HepG2 (cell line): Measurements from ENCODE around the gene GRID1. TPM values are rescaled to one million over a fixed set of nuclear protein-coding genes. Genes with fewer than 3 reads are reported as not detected.
A peak's percentile ranks its signal among the peaks of the same experiment; 100 is the strongest.

Experiments used
- ATAC-seq: fragments of 200-7000 bp; cut with Tn5 transposase; 3 replicates; pipeline ENCODE4 v1.9.1; 2020; ENCODE audit warnings: mild to moderate bottlenecking, moderate library complexity
- BruUV-seq: library from RNA; stranded (reverse); fragments of 400-500 nt; replicated peaks from 2 replicates; lab custom pipeline; 2021; lab: Mats Ljungman, UMichigan
- CTCF ChIA-PET: fragments of 300-600 bp; formaldehyde crosslinking; extraction: SDS; loops from one replicate; lab custom pipeline; 2021; ENCODE audit warnings: low total read pairs, inconsistent platforms, low intra/inter-chr PET ratio; lab: Yijun Ruan, JAX
- POLR2A ChIA-PET: fragments of 350-600 bp; sonication (Branson Sonifier 250); formaldehyde crosslinking; loops from one replicate; lab custom pipeline; 2020; ENCODE audit warnings: antibody characterized with exemption, inconsistent platforms; lab: Yijun Ruan, JAX
- DNase-seq: peaks from one replicate; pipeline ENCODE4 v3.0.0-alpha.2; 2015; ENCODE audit warnings: low spot score
- FAIRE-seq: peaks from 3 replicates; lab custom pipeline; 2011; peaks lifted over from hg19 to GRCh38; lab: Jason Lieb, UNC
- H2AFZ ChIP-seq: one replicate; pipeline ENCODE4 v1.6.1; 2011; ENCODE audit warnings: low read length, inconsistent platforms
- H3K27ac ChIP-seq: fragments of 300-600 bp; 3 replicates; pipeline ENCODE4 v1.8.0; 2011; ENCODE audit warnings: mixed run types, mild to moderate bottlenecking, mixed read lengths, low read length, inconsistent platforms; ENCODE audit not compliant: insufficient read depth; ENCODE audit errors: extremely low read length
- H3K27me3 ChIP-seq, 2 experiments: fragments of 200-600 bp in 1 of 2; 2 replicates in 1 of 2; 3 replicates in 1 of 2; pipeline versions ENCODE4 v1.6.0 to v1.8.0; 2011; ENCODE audit warnings: low read length in 2 of 2, mild to moderate bottlenecking in 2 of 2, moderate library complexity in 2 of 2, inconsistent platforms in 1 of 2; ENCODE audit not compliant: insufficient read depth in 2 of 2, control insufficient read depth in 1 of 2
- H3K36me3 ChIP-seq, 2 experiments: fragments of 200-600 bp in 1 of 2; replicated peaks in 1 of 2; 2 replicates in 1 of 2; 3 replicates in 1 of 2; pipeline versions ENCODE4 v1.5.1 to v1.8.0; 2011; ENCODE audit warnings: low read length in 2 of 2, inconsistent platforms in 1 of 2; ENCODE audit not compliant: insufficient read depth in 2 of 2, control insufficient read depth in 1 of 2
- H3K4me1 ChIP-seq: 2 replicates; pipeline ENCODE4 v1.5.1; 2012; ENCODE audit warnings: low read length, inconsistent platforms; ENCODE audit not compliant: insufficient read depth
- H3K4me2 ChIP-seq: 2 replicates; pipeline ENCODE4 v1.6.0; 2011; ENCODE audit warnings: low read depth, low read length, inconsistent platforms
- H3K4me3 ChIP-seq, 3 experiments: fragments of 200-600 bp in 1 of 3; sonication (generic), shearing (Covaris generic) in 1 of 3; replicated peaks in 1 of 3; 2 replicates each; pipeline ENCODE4 v1.5.1; 2011 to 2016; ENCODE audit warnings: low read length in 3 of 3, inconsistent platforms in 2 of 3, low read depth in 2 of 3, mild to moderate bottlenecking in 2 of 3, control low read depth in 1 of 3, mixed read lengths in 1 of 3; ENCODE audit not compliant: insufficient read depth in 1 of 3
- H3K79me2 ChIP-seq: one replicate; pipeline ENCODE4 v1.6.1; 2011; ENCODE audit warnings: low read length, inconsistent platforms; ENCODE audit not compliant: insufficient read depth
- H3K9ac ChIP-seq: 2 replicates; pipeline ENCODE4 v1.6.0; 2011; ENCODE audit warnings: mild to moderate bottlenecking, low read depth, low read length, inconsistent platforms; ENCODE audit not compliant: insufficient read depth
- H3K9me3 ChIP-seq: 2 replicates; pipeline ENCODE4 v1.5.1; 2012; ENCODE audit warnings: mild to moderate bottlenecking, low read length
- H4K20me1 ChIP-seq: 2 replicates; pipeline ENCODE4 v1.6.0; 2011; ENCODE audit warnings: inconsistent platforms, mild to moderate bottlenecking, low read length, moderate library complexity; ENCODE audit not compliant: insufficient read depth
- ATF7 ChIP-seq, 2 experiments: fragments of 450-650 bp in 1 of 2; sonication (generic) in 1 of 2; formaldehyde crosslinking in 1 of 2; IDR thresholded peaks; 2 replicates each; pipeline versions ENCODE4 v1.4.0 to v1.6.1; 2016 to 2020; ENCODE audit warnings: antibody characterized with exemption in 1 of 2, mild to moderate bottlenecking in 1 of 2, missing genetic modification reagents in 1 of 2
- DR1 ChIP-seq: sonication (generic); formaldehyde crosslinking; IDR thresholded peaks from 2 replicates; pipeline ENCODE4 v1.8.0; 2021; ENCODE audit warnings: mild to moderate bottlenecking, missing genetic modification reagents, inconsistent platforms
- KIAA2018 ChIP-seq: sonication (generic); formaldehyde crosslinking; IDR thresholded peaks from 2 replicates; pipeline ENCODE4 v1.5.0; 2020; ENCODE audit warnings: mild to moderate bottlenecking, missing genetic modification reagents, borderline replicate concordance
- MAZ ChIP-seq, 2 experiments: sonication (generic) in 1 of 2; formaldehyde crosslinking in 1 of 2; IDR thresholded peaks; 2 replicates each; pipeline versions ENCODE4 v1.5.0 to v1.6.1; 2012 to 2020; ENCODE audit warnings: low read depth in 2 of 2, mild to moderate bottlenecking in 2 of 2, borderline replicate concordance in 1 of 2, improper control_type of control experiment in 1 of 2, low read length in 1 of 2, missing genetic modification reagents in 1 of 2, moderate library complexity in 1 of 2
- PRMT3 ChIP-seq: sonication (generic); formaldehyde crosslinking; IDR thresholded peaks from 2 replicates; pipeline ENCODE4 v1.8.1; 2022; ENCODE audit warnings: low read depth, mild to moderate bottlenecking, moderate library complexity, missing genetic modification reagents, borderline replicate concordance
- SAP130 ChIP-seq: IDR thresholded peaks from 2 replicates; pipeline ENCODE4 v1.6.1; 2016; ENCODE audit warnings: low read depth
- SMC3 ChIP-seq: IDR thresholded peaks from 2 replicates; pipeline ENCODE4 v1.6.1; 2011; ENCODE audit warnings: low read length, improper control_type of control experiment
- SP5 ChIP-seq: IDR thresholded peaks from 2 replicates; pipeline ENCODE4 v1.6.1; 2016; ENCODE audit warnings: low read depth, borderline replicate concordance
- WGBS: methylation state at CpG from one replicate; pipeline ENCODE4 v1.1.6; 2017; ENCODE audit warnings: low lambda C conversion rate; 5-methylcytosine and 5-hydroxymethylcytosine counted together
- in situ Hi-C: cut with HindIII; loops from 2 replicates; pipeline ENCODE4 v1.10.0; 2017; ENCODE audit warnings: low pct_unique_long_range_greater_than_20kb; ENCODE audit not compliant: extremely low pct_ligation_motif_present
- intact Hi-C: fragments of 100-400 bp; cut with micrococcal nuclease; formaldehyde crosslinking; loops from one replicate; pipeline ENCODE4 v1.10.0; 2022; ENCODE audit not compliant: unreplicated experiment
- polyA plus RNA-seq, 8 experiments: library from polyadenylated mRNA; depleted of rRNA in 3 of 8; stranded (reverse) in 7 of 8; unstranded in 1 of 8; fragments of >200 nt; fragmentation: Illumina TruSeq in 4 of 8; extraction: Trizol in 4 of 8; gene quantifications; 2 replicates each; pipeline versions ENCODE4 v1.2.1 to v1.2.3, GENCODE V29; 2011 to 2016; ENCODE audit warnings: low read depth in 4 of 8, missing spikeins in 1 of 8, mixed read lengths in 1 of 8; ENCODE audit not compliant: insufficient read depth in 1 of 8
- total RNA-seq, 5 experiments: library from RNA; depleted of rRNA; stranded (reverse); fragments of >200 nt; fragmentation: Illumina TruSeq; extraction: Trizol; gene quantifications; 2 replicates each; pipeline ENCODE4 v1.2.3, GENCODE V29; 2016; ENCODE audit warnings: low read depth in 1 of 5

GRID1 gene
- total and polyA plus RNA-seq, 2 of the 13 experiments (the other 11 are each of a cell fraction or from before 2014, with no cell fraction given), result 0.05 TPM; not detected in 1

- FAIRE-seq, result no peak
These were observed 465.0 kb downstream of the GRID1 start for GRCh38 chr10:85901599-85901998.

More at GRCh38 chr10:85901599-85901998, 465.0 kb downstream of the GRID1 start:
- Histone ChIP-seq H3K9ac (no peak overlapping the region), H2AFZ (no peak overlapping the region), H3K27ac (no peak overlapping the region), H3K36me3 (no peaks in the 10 kb centered on the region), H3K4me2 (no peak overlapping the region), H3K4me1 (no peaks in the 10 kb centered on the region), H3K27me3 (0 out of 5 replicates have a peak, but pooled peaks cover 0 to 5% of the 10 kb centered on the region in 2 experiments), H3K79me2 (no peaks in the 10 kb centered on the region), H4K20me1 (no peaks in the 10 kb centered on the region), H3K4me3 (no peak overlapping the region), H3K9me3 (no peaks in the 10 kb centered on the region)
- in situ Hi-C loops (no loop called here), intact Hi-C loops (no loop called here)
- POLR2A ChIA-PET, result no interaction called here
- BruUV-seq, result no TSS peak
- DNase-seq, result no peak
- no peak for ATAC-seq
- CTCF ChIA-PET, result no interaction called here
- WGBS, result 0% methylated on average over 4 of the region's 4 CpGs
- TF ChIP-seq SAP130 (CRISPR knock-in tag) (no peak), ATF7 (IDR thresholded peaks at IDR 0.05) (peak; percentile 52), ATF7 (CRISPR knock-in tag; IDR thresholded peaks at IDR 0.05) (no peak), MAZ (IDR thresholded peaks at IDR 0.05; ENCODE audit: borderline replicate concordance, low read depth, low read length) (no peak), MAZ (CRISPR knock-in tag; IDR thresholded peaks at IDR 0.05; ENCODE audit: low read depth) (no peak), PRMT3 (CRISPR knock-in tag) (no peak), SMC3 (no peak), SP5 (CRISPR knock-in tag) (no peak), DR1 (CRISPR knock-in tag) (no peak), KIAA2018 (no peak)
